ENCODE data around the gene WWTR1.

DNA sequence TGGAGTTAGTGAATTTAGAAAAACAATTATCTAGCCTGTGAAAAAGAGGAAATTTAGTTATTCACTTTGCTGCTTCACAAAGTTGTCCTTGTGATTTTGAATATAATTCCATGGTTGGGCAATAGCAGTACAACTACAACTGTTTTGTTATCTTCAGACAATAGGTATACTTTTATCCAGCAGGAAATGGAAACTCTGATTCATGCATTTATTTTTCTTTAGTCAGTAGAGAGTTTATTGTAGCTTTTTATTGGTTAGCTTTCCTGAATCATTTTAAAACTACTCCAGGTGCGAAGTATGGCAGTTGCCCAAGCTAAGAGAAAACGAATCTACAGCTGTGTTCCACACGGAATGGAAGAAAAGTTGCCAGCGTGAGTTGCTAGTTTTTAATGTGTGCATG is 103.0 kb downstream of the WWTR1 start:
- TF ChIP-seq, protein P1, sequence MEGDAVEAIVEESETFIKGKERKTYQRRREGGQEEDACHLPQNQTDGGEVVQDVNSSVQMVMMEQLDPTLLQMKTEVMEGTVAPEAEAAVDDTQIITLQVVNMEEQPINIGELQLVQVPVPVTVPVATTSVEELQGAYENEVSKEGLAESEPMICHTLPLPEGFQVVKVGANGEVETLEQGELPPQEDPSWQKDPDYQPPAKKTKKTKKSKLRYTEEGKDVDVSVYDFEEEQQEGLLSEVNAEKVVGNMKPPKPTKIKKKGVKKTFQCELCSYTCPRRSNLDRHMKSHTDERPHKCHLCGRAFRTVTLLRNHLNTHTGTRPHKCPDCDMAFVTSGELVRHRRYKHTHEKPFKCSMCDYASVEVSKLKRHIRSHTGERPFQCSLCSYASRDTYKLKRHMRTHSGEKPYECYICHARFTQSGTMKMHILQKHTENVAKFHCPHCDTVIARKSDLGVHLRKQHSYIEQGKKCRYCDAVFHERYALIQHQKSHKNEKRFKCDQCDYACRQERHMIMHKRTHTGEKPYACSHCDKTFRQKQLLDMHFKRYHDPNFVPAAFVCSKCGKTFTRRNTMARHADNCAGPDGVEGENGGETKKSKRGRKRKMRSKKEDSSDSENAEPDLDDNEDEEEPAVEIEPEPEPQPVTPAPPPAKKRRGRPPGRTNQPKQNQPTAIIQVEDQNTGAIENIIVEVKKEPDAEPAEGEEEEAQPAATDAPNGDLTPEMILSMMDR (IDR thresholded peaks at IDR 0.05; ENCODE audit: low read depth, low read length, missing input control): no peak
- no peak for TF ChIP-seq RXRA (IDR thresholded peaks at IDR 0.05)
- TF ChIP-seq, protein P2, sequence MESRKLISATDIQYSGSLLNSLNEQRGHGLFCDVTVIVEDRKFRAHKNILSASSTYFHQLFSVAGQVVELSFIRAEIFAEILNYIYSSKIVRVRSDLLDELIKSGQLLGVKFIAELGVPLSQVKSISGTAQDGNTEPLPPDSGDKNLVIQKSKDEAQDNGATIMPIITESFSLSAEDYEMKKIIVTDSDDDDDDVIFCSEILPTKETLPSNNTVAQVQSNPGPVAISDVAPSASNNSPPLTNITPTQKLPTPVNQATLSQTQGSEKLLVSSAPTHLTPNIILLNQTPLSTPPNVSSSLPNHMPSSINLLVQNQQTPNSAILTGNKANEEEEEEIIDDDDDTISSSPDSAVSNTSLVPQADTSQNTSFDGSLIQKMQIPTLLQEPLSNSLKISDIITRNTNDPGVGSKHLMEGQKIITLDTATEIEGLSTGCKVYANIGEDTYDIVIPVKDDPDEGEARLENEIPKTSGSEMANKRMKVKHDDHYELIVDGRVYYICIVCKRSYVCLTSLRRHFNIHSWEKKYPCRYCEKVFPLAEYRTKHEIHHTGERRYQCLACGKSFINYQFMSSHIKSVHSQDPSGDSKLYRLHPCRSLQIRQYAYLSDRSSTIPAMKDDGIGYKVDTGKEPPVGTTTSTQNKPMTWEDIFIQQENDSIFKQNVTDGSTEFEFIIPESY (IDR thresholded peaks at IDR 0.05): no peak
- TF ChIP-seq RAD21 (IDR thresholded peaks at IDR 0.05): no peak
- TF ChIP-seq, protein P3, sequence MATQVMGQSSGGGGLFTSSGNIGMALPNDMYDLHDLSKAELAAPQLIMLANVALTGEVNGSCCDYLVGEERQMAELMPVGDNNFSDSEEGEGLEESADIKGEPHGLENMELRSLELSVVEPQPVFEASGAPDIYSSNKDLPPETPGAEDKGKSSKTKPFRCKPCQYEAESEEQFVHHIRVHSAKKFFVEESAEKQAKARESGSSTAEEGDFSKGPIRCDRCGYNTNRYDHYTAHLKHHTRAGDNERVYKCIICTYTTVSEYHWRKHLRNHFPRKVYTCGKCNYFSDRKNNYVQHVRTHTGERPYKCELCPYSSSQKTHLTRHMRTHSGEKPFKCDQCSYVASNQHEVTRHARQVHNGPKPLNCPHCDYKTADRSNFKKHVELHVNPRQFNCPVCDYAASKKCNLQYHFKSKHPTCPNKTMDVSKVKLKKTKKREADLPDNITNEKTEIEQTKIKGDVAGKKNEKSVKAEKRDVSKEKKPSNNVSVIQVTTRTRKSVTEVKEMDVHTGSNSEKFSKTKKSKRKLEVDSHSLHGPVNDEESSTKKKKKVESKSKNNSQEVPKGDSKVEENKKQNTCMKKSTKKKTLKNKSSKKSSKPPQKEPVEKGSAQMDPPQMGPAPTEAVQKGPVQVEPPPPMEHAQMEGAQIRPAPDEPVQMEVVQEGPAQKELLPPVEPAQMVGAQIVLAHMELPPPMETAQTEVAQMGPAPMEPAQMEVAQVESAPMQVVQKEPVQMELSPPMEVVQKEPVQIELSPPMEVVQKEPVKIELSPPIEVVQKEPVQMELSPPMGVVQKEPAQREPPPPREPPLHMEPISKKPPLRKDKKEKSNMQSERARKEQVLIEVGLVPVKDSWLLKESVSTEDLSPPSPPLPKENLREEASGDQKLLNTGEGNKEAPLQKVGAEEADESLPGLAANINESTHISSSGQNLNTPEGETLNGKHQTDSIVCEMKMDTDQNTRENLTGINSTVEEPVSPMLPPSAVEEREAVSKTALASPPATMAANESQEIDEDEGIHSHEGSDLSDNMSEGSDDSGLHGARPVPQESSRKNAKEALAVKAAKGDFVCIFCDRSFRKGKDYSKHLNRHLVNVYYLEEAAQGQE (IDR thresholded peaks at IDR 0.05): no peak
- TF ChIP-seq YY1 (IDR thresholded peaks at IDR 0.05): no peak
- TF ChIP-seq JUND (IDR thresholded peaks at IDR 0.05): peak; percentile 57 to 58
- no peak for TF ChIP-seq GABPA (IDR thresholded peaks at IDR 0.05 in 1 of 2, conservative IDR thresholded peaks at IDR 0.05 in 1 of 2)
- no peak for TF ChIP-seq HNF4G (IDR thresholded peaks at IDR 0.05)
- TF ChIP-seq, protein P4, sequence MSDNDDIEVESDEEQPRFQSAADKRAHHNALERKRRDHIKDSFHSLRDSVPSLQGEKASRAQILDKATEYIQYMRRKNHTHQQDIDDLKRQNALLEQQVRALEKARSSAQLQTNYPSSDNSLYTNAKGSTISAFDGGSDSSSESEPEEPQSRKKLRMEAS (IDR thresholded peaks at IDR 0.05): no peak

All from liver (tissue), 3 donors.